K562 (cell line): ENCODE measurements around the gene STIL. TPM values are rescaled to one million over a fixed set of nuclear protein-coding genes. Genes with fewer than 3 reads are reported as not detected.
A peak's percentile ranks its signal among the peaks of the same experiment; 100 is the strongest.

ENCODE experiments used
- ATAC-seq: fragments of 200-7000 bp; cut with Tn5 transposase; 3 replicates; pipeline ENCODE4 v1.9.1; 2020; ENCODE audit warnings: moderate library complexity
- BruUV-seq: library from RNA; stranded (reverse); fragments of 400-500 nt; replicated peaks from 2 replicates; lab custom pipeline; 2021; lab: Mats Ljungman, UMichigan
- CTCF ChIA-PET: fragments of 300-600 bp; formaldehyde crosslinking; extraction: SDS; loops from one replicate; lab custom pipeline; 2021; ENCODE audit warnings: low intra/inter-chr PET ratio; lab: Yijun Ruan, JAX
- POLR2A ChIA-PET: fragments of 300-600, 350-650 bp; sonication (Branson Sonifier 250); formaldehyde crosslinking; extraction: SDS; loops from one replicate; lab custom pipeline; 2021; ENCODE audit warnings: antibody characterized with exemption, inconsistent platforms; lab: Yijun Ruan, JAX
- DNase-seq, 4 experiments: peaks; one replicate each; pipeline versions ENCODE4 v3.0.0 to v3.0.0-alpha.2; 2011 to 2018; ENCODE audit warnings: low spot score in 3 of 4, mixed read lengths in 3 of 4; ENCODE audit errors: extremely low read depth in 1 of 4
- FAIRE-seq: peaks from 2 replicates; lab custom pipeline; 2011; peaks lifted over from hg19 to GRCh38; lab: Jason Lieb, UNC
- H2AFZ ChIP-seq: 2 replicates; pipeline ENCODE4 v1.6.0; 2011; ENCODE audit warnings: low read depth, low read length, control low read depth, inconsistent platforms
- H3K27ac ChIP-seq: fragments of 200-600 bp; 3 replicates; pipeline ENCODE4 v1.8.0; 2011; ENCODE audit warnings: low read depth, mild to moderate bottlenecking, control low read depth, inconsistent platforms, low read length, moderate library complexity, mixed read lengths; ENCODE audit errors: extremely low read depth
- H3K27me3 ChIP-seq, 2 experiments: fragments of 300-600 bp in 1 of 2; 2 replicates in 1 of 2; 3 replicates in 1 of 2; pipeline versions ENCODE4 v1.6.0 to v1.8.0; 2011; ENCODE audit warnings: inconsistent platforms in 2 of 2, low read length in 2 of 2, mild to moderate bottlenecking in 1 of 2, mixed read lengths in 1 of 2, moderate library complexity in 1 of 2; ENCODE audit not compliant: control insufficient read depth in 2 of 2, insufficient read depth in 2 of 2
- H3K36me3 ChIP-seq: fragments of 300-600 bp; 3 replicates; pipeline ENCODE4 v1.8.0; 2011; ENCODE audit warnings: mild to moderate bottlenecking, low read length, inconsistent platforms; ENCODE audit not compliant: control insufficient read depth, insufficient read depth
- H3K4me1 ChIP-seq, 2 experiments: fragments of 200-600 bp in 1 of 2; replicated peaks in 1 of 2; 2 replicates in 1 of 2; 3 replicates in 1 of 2; pipeline versions ENCODE4 v1.5.1 to v1.8.0; 2011; ENCODE audit warnings: inconsistent platforms in 2 of 2, low read length in 2 of 2, mild to moderate bottlenecking in 1 of 2, mixed read lengths in 1 of 2, moderate library complexity in 1 of 2; ENCODE audit not compliant: control insufficient read depth in 2 of 2, insufficient read depth in 2 of 2
- H3K4me2 ChIP-seq: 2 replicates; pipeline ENCODE4 v1.6.1; 2011; ENCODE audit warnings: low read length, control low read depth, inconsistent platforms, mixed read lengths; ENCODE audit not compliant: insufficient read depth
- H3K4me3 ChIP-seq: fragments of 200-600 bp; sonication (generic), shearing (Covaris generic); 2 replicates; pipeline ENCODE4 v1.5.1; 2016; ENCODE audit warnings: control low read depth, inconsistent platforms
- H3K79me2 ChIP-seq: fragments of 200-600 bp; 3 replicates; pipeline ENCODE4 v1.8.0; 2011; ENCODE audit warnings: low read length, inconsistent platforms; ENCODE audit not compliant: control insufficient read depth, insufficient read depth
- H3K9ac ChIP-seq, 2 experiments: 2 replicates each; pipeline versions ENCODE4 v1.6.0 to v1.6.1; 2011; ENCODE audit warnings: low read depth in 2 of 2, low read length in 2 of 2, control low read depth in 1 of 2, inconsistent platforms in 1 of 2, mild to moderate bottlenecking in 1 of 2, mixed read lengths in 1 of 2; ENCODE audit not compliant: insufficient read depth in 1 of 2
- H3K9me1 ChIP-seq: one replicate; pipeline ENCODE4 v1.6.0; 2011; ENCODE audit warnings: inconsistent platforms, mild to moderate bottlenecking, low read length, moderate library complexity; ENCODE audit not compliant: control insufficient read depth, insufficient read depth
- H3K9me3 ChIP-seq: replicated peaks from 2 replicates; pipeline ENCODE4 v1.5.1; 2011; ENCODE audit warnings: low read depth, low read length, inconsistent platforms; ENCODE audit not compliant: control insufficient read depth, insufficient read depth
- H4K20me1 ChIP-seq: replicated peaks from 2 replicates; pipeline ENCODE4 v1.6.1; 2011; ENCODE audit warnings: low read length, inconsistent platforms, mixed read lengths; ENCODE audit not compliant: control insufficient read depth, insufficient read depth
- DACH1 ChIP-seq: fragments of 450-650 bp; IDR thresholded peaks from 2 replicates; pipeline ENCODE4 v1.6.1; 2018; ENCODE audit not compliant: partially characterized antibody
- FOSL1 ChIP-seq: fragments of 200-800 bp; sonication (Bioruptor generic); conservative IDR thresholded peaks from 2 replicates; pipeline ENCODE4 v1.6.1; 2016; ENCODE audit warnings: missing genetic modification characterization, missing compliant biosample characterization
- JUND ChIP-seq, 2 experiments: IDR thresholded peaks; 2 replicates in 1 of 2; 3 replicates in 1 of 2; pipeline ENCODE4 v1.6.1; 2011; ENCODE audit warnings: borderline replicate concordance in 2 of 2, low read depth in 2 of 2, low read length in 2 of 2, improper control_type of control experiment in 1 of 2, missing biosample characterization in 1 of 2, missing genetic modification characterization in 1 of 2, missing genetic modification reagents in 1 of 2
- MXD1 ChIP-seq: fragments of 250-450 bp; sonication (Bioruptor Pico); IDR thresholded peaks from 2 replicates; pipeline ENCODE4 v1.8.0; 2021; ENCODE audit warnings: borderline replicate concordance, mild to moderate bottlenecking, moderate library complexity; ENCODE audit not compliant: poor library complexity, severe bottlenecking
- POLR2A ChIP-seq: fragments of 450-650 bp; conservative IDR thresholded peaks from 2 replicates; pipeline ENCODE4 v1.6.1; 2016
- RBM25 ChIP-seq: fragments of 200-400 bp; formaldehyde crosslinking; IDR thresholded peaks from 2 replicates; pipeline ENCODE4 v1.6.1; 2018; ENCODE audit warnings: low read length, low read depth, moderate library complexity; ENCODE audit not compliant: severe bottlenecking
- TAF9B ChIP-seq: fragments of 450-650 bp; IDR thresholded peaks from 2 replicates; pipeline ENCODE4 v1.6.1; 2018; ENCODE audit warnings: mild to moderate bottlenecking; ENCODE audit not compliant: partially characterized antibody
- TRIM24 ChIP-seq, 2 experiments: fragments of 450-650 bp; IDR thresholded peaks; 2 replicates each; pipeline ENCODE4 v1.6.1; 2016
- ZNF121 ChIP-seq: sonication (generic); formaldehyde crosslinking; conservative IDR thresholded peaks from 2 replicates; pipeline ENCODE4 v1.8.0; 2022; ENCODE audit warnings: missing genetic modification reagents
- WGBS: fragments of 100-300 bp; shearing (Covaris generic); methylation state at CpG from one replicate; pipeline ENCODE4 v1.1.6; 2016; ENCODE audit warnings: low coverage, mixed read lengths; ENCODE audit not compliant: insufficient coverage; ENCODE audit errors: missing lambda C conversion rate; 5-methylcytosine and 5-hydroxymethylcytosine counted together
- in situ Hi-C: fragments of 300-500 bp; cut with MboI; formaldehyde crosslinking; loops from 4 replicates; pipeline ENCODE4 v1.15.0; 2018; ENCODE audit warnings: inconsistent platforms, mixed read lengths
- intact Hi-C: fragments of 100-400 bp; cut with micrococcal nuclease; formaldehyde crosslinking; loops from 2 replicates; pipeline ENCODE4 v1.14.2; 2022
- polyA plus RNA-seq, 8 experiments: library from polyadenylated mRNA; depleted of rRNA in 4 of 8; stranded (reverse) in 5 of 8; unstranded in 3 of 8; fragments of >200 nt; fragmentation: Nextera tagmentation in 2 of 8; fragmentation: Illumina TruSeq in 1 of 8; extraction: Ambion mirVana in 2 of 8; extraction: Trizol in 1 of 8; gene quantifications; 2 replicates each; pipeline versions ENCODE4 v1.2.1 to v1.2.3, GENCODE V29; 2011 to 2014; ENCODE audit warnings: inconsistent platforms in 1 of 8, missing spikeins in 1 of 8
- total RNA-seq, 7 experiments: library from RNA; depleted of rRNA in 6 of 7; stranded (reverse); fragments of >200 nt in 6 of 7; fragmentation: Illumina TruSeq in 2 of 7; extraction: Trizol in 2 of 7; gene quantifications; 2 replicates each; pipeline versions ENCODE4 v1.2.1 to v1.2.3, GENCODE V29; 2011 to 2021; ENCODE audit warnings: low replicate concordance in 1 of 7

STIL gene
- total and polyA plus RNA-seq, 9 of the 15 experiments (the other 6 are each of a cell fraction or from before 2014, with no cell fraction given): 10.5 to 77.4 (median 39.6) TPM

GRCh38 chr1:47252795-47253194 is 61.2 kb downstream of the STIL start:
- no peak overlapping the region for H3K9ac ChIP-seq
- H3K9me3 ChIP-seq: no peaks in the 10 kb centered on the region
- H3K36me3 ChIP-seq: peaks cover 76% of the 10 kb centered on the region
- intact Hi-C loops (no loop called here), in situ Hi-C loops (no loop called here)
- no peaks in the 10 kb centered on the region for H3K9me1 ChIP-seq
- no peak overlapping the region for H3K4me2 ChIP-seq
- 79% methylated on average over 5 of the region's 5 CpGs for WGBS
- H2AFZ ChIP-seq: no peak overlapping the region
- H3K27ac ChIP-seq: no peak overlapping the region
- ATAC-seq (no peak), DNase-seq (no peak), FAIRE-seq (no peak)
- no peak overlapping the region for H3K4me3 ChIP-seq
- 0 out of 5 replicates have a peak, but pooled peaks cover 0 to 2% of the 10 kb centered on the region in 2 experiments for H3K4me1 ChIP-seq
- no TSS peak for BruUV-seq
- ChIA-PET POLR2A (interaction anchor here (0.8 to 3.8 kb wide), 5 partner anchors 9 to 18 kb away, joined by 5 to 14 read pairs (median 8); no protein-coding TSS in a partner anchor), CTCF (no interaction called here)
- no peaks in the 10 kb centered on the region for H3K27me3 ChIP-seq
- H4K20me1 ChIP-seq: no peaks in the 10 kb centered on the region
- TF ChIP-seq FOSL1 (tag) (peak; percentile 39), MXD1 (no peak), JUND (IDR thresholded peaks at IDR 0.05; ENCODE audit: borderline replicate concordance, low read depth, low read length) (no peak), JUND (tag; IDR thresholded peaks at IDR 0.05; ENCODE audit: borderline replicate concordance, low read depth, low read length) (0 out of 3 replicates have a peak, but pooled peaks have one; percentile 47), TRIM24 (IDR thresholded peaks at IDR 0.05) (0 out of 4 replicates have a peak, but pooled peaks of 1 of the 2 experiments have one; percentile 4), RBM25 (peak; percentile 36), TAF9B (no peak), POLR2A (0 out of 2 replicates have a peak, but pooled peaks have one; percentile 8), DACH1 (peak; percentile 26), ZNF121 (CRISPR knock-in tag) (peak; percentile 93)
- H3K79me2 ChIP-seq: no peaks in the 10 kb centered on the region
